Fibroblast of lung (primary cell): ENCODE results near the gene BRD1. TPM values are rescaled to one million over a fixed set of nuclear protein-coding genes. Genes with fewer than 3 reads are reported as not detected.

Source experiments
- DNase-seq, 2 donors: peaks; one replicate each; pipeline versions ENCODE4 v3.0.0 to v3.0.0-alpha.2; 2010; ENCODE audit warnings: low read depth in 2 of 2
- H2AFZ ChIP-seq: 2 replicates; pipeline ENCODE4 v1.5.1; 2012; ENCODE audit warnings: low read length, control low read depth, inconsistent platforms
- H3K27ac ChIP-seq: 2 replicates; pipeline ENCODE4 v1.5.1; 2011; ENCODE audit warnings: low read length, control low read depth; ENCODE audit not compliant: insufficient read depth
- H3K27me3 ChIP-seq: 2 replicates; pipeline ENCODE4 v1.5.1; 2011; ENCODE audit warnings: mild to moderate bottlenecking, low read length; ENCODE audit not compliant: control insufficient read depth, insufficient read depth
- H3K36me3 ChIP-seq: 2 replicates; pipeline ENCODE4 v1.5.1; 2011; ENCODE audit warnings: low read length; ENCODE audit not compliant: control insufficient read depth, insufficient read depth
- H3K4me1 ChIP-seq: 2 replicates; pipeline ENCODE4 v1.5.1; 2011; ENCODE audit warnings: low read length; ENCODE audit not compliant: control insufficient read depth, insufficient read depth; ENCODE audit errors: extremely low read depth
- H3K4me2 ChIP-seq: 2 replicates; pipeline ENCODE4 v1.5.1; 2011; ENCODE audit warnings: low read length, control low read depth; ENCODE audit not compliant: insufficient read depth; ENCODE audit errors: extremely low read depth
- H3K4me3 ChIP-seq, 4 experiments: fragments of 200-600 bp in 1 of 4; sonication (generic) in 1 of 4; replicated peaks in 1 of 4; 2 replicates each; pipeline ENCODE4 v1.5.1; 2011 to 2016; ENCODE audit warnings: low read length in 4 of 4, low read depth in 3 of 4, mild to moderate bottlenecking in 3 of 4, control low read depth in 2 of 4, inconsistent platforms in 1 of 4, mixed read lengths in 1 of 4; ENCODE audit not compliant: insufficient read depth in 1 of 4; ENCODE audit errors: control extremely low read depth in 1 of 4
- H3K79me2 ChIP-seq: 2 replicates; pipeline ENCODE4 v1.5.1; 2012; ENCODE audit warnings: mild to moderate bottlenecking, low read length, inconsistent platforms; ENCODE audit not compliant: control insufficient read depth, insufficient read depth
- H3K9ac ChIP-seq: 2 replicates; pipeline ENCODE4 v1.5.1; 2011; ENCODE audit warnings: mild to moderate bottlenecking, low read length, control low read depth; ENCODE audit not compliant: insufficient read depth
- H3K9me3 ChIP-seq: 2 replicates; pipeline ENCODE4 v1.5.1; 2012; ENCODE audit warnings: low read depth, low read length; ENCODE audit not compliant: control insufficient read depth, insufficient read depth
- H4K20me1 ChIP-seq: 2 replicates; pipeline ENCODE4 v1.5.1; 2011; ENCODE audit warnings: low read length; ENCODE audit not compliant: control insufficient read depth, insufficient read depth; ENCODE audit errors: extremely low read depth
- EZH2 ChIP-seq: IDR thresholded peaks from 2 replicates; pipeline ENCODE4 v1.5.1; 2012; ENCODE audit warnings: low read length, control low read depth, mild to moderate bottlenecking; ENCODE audit errors: missing control alignments
- polyA plus RNA-seq, 2 donors: library from polyadenylated mRNA; depleted of rRNA in 1 of 2; stranded (reverse) in 1 of 2; unstranded in 1 of 2; fragments of >200 nt; gene quantifications; 2 replicates each; pipeline ENCODE4 v1.2.1, GENCODE V29; 2011 to 2012; ENCODE audit warnings: missing spikeins in 1 of 2
- total RNA-seq: library from RNA; depleted of rRNA; stranded (reverse); fragments of >200 nt; gene quantifications from 2 replicates; pipeline ENCODE4 v1.2.1, GENCODE V29; 2014
- TF ChIP-seq, protein P1 (sequence below), 2 donors: IDR thresholded peaks in 1 of 2; conservative IDR thresholded peaks in 1 of 2; 1 replicate in 1 of 2; 2 replicates in 1 of 2; pipeline ENCODE4 v1.5.1; 2011 to 2012; ENCODE audit warnings: low read length in 2 of 2, control low read depth in 1 of 2, inconsistent platforms in 1 of 2, low read depth in 1 of 2, mild to moderate bottlenecking in 1 of 2

The BRD1 gene
- total and polyA plus RNA-seq, 2 donors (not counting 1 experiment from before 2014, with no cell fraction given): 4.3 to 26.6 TPM

DNA sequence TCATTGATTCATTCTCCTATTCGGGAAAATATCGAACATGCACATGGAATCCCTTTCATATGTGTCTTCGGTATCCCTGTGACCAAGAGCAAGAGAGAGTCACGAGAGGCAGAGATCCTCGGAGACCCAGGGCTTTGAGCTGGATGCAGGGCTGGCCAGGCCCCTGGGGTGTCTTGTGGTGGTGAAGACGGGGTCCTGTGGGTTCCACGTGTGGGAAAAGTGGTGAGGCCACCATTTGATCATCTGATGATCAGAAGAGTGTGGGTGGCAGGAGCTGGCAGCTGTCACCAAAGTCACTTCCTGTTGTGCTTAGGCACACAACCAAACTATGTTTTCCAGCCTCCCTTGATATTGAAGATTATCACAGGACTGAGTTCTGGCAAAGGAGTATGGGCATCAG is 94.0 kb downstream of the BRD1 start:
- no peaks in the 10 kb centered on the region for H3K79me2 ChIP-seq
- no peaks in the 10 kb centered on the region for H3K27me3 ChIP-seq
- no peak overlapping the region for H3K27ac ChIP-seq
- no peak overlapping the region for H3K4me2 ChIP-seq
- H3K4me1 ChIP-seq: no peaks in the 10 kb centered on the region
- H4K20me1 ChIP-seq: no peaks in the 10 kb centered on the region
- H3K36me3 ChIP-seq: no peaks in the 10 kb centered on the region
- no peaks in the 10 kb centered on the region for H3K9me3 ChIP-seq
- H2AFZ ChIP-seq: no peak overlapping the region
- no peak overlapping the region for H3K9ac ChIP-seq
- no peak overlapping the region for H3K4me3 ChIP-seq
- TF ChIP-seq, protein P1, sequence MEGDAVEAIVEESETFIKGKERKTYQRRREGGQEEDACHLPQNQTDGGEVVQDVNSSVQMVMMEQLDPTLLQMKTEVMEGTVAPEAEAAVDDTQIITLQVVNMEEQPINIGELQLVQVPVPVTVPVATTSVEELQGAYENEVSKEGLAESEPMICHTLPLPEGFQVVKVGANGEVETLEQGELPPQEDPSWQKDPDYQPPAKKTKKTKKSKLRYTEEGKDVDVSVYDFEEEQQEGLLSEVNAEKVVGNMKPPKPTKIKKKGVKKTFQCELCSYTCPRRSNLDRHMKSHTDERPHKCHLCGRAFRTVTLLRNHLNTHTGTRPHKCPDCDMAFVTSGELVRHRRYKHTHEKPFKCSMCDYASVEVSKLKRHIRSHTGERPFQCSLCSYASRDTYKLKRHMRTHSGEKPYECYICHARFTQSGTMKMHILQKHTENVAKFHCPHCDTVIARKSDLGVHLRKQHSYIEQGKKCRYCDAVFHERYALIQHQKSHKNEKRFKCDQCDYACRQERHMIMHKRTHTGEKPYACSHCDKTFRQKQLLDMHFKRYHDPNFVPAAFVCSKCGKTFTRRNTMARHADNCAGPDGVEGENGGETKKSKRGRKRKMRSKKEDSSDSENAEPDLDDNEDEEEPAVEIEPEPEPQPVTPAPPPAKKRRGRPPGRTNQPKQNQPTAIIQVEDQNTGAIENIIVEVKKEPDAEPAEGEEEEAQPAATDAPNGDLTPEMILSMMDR (conservative IDR thresholded peaks at IDR 0.05 in 1 of 2, IDR thresholded peaks at IDR 0.05 in 1 of 2; ENCODE audit: low read depth in 1 of 2, low read length in 2 of 2): no peak
- no peak for TF ChIP-seq EZH2
- no peak for DNase-seq

DNA sequence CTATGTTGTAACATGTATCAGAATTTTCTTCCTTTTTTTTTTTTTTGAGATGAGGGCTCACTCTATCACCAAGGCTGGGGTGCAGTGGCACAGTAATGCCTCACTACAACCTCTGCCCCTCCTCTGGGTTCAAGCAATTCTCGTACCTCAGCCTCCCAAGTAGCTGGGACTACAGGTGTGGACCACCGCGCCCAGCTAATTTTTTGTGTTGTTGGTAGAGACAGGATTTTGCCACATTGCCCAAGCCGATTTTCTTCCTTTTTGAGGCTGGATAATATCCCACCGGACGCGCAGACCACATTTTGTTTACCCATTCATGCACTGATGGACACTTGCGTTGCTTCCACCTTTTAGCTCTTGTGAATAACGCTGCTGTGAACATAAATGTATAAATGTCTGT is 97.0 kb downstream of the BRD1 start:
- H3K4me1 ChIP-seq: no peaks in the 10 kb centered on the region
- H3K79me2 ChIP-seq: no peaks in the 10 kb centered on the region
- no peak overlapping the region for H3K27ac ChIP-seq
- H3K9me3 ChIP-seq: no peaks in the 10 kb centered on the region
- H3K27me3 ChIP-seq: no peaks in the 10 kb centered on the region
- DNase-seq: no peak
- H3K9ac ChIP-seq: no peak overlapping the region
- TF ChIP-seq EZH2: no peak
- TF ChIP-seq, protein P1 (conservative IDR thresholded peaks at IDR 0.05 in 1 of 2, IDR thresholded peaks at IDR 0.05 in 1 of 2; ENCODE audit: low read depth in 1 of 2, low read length in 2 of 2): no peak
- no peak overlapping the region for H3K4me2 ChIP-seq
- H4K20me1 ChIP-seq: no peaks in the 10 kb centered on the region
- no peak overlapping the region for H2AFZ ChIP-seq
- no peaks in the 10 kb centered on the region for H3K36me3 ChIP-seq
- no peak overlapping the region for H3K4me3 ChIP-seq

DNA sequence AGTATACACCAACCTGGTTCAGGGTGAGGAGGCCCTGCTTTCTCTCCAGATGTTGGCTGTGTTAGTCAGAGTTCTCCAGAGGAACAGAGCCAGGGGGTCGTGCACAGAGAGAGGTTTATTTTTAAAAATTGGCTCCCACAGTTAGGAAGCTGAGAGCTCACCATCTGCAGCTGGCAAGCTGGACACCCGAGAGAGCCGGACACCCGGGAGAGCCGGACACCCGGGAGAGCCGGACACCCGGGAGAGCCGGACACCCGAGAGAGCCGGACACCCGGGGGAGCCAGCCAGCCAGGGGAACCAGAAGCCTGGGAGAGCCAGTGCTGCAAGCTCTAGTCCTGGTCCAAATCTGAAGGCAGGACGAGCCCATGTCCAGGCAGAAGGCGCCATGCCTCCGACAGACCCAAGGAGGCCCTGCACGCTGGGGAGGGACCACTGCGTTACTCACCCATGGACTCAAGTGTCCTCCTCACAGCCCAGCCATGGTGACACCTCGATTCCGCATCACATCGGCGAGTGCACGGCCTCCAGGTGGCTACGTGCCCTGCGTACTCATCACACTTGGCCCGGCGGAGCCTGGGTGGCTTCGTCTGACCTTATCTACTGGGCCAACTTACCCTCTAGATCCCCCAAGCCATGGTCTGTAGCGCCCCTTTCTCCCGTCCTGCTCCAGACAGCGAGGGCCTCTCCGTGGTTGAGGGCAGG is 99.0 kb downstream of the BRD1 start:
- no peaks in the 10 kb centered on the region for H3K36me3 ChIP-seq
- no peak overlapping the region for H2AFZ ChIP-seq
- peaks cover 3% of the 10 kb centered on the region for H3K27me3 ChIP-seq
- no peaks in the 10 kb centered on the region for H3K79me2 ChIP-seq
- TF ChIP-seq EZH2: no peak
- H3K4me3 ChIP-seq: no peak overlapping the region
- H3K9me3 ChIP-seq: no peaks in the 10 kb centered on the region
- no peak overlapping the region for H3K4me2 ChIP-seq
- no peaks in the 10 kb centered on the region for H4K20me1 ChIP-seq
- no peak for DNase-seq
- no peaks in the 10 kb centered on the region for H3K4me1 ChIP-seq
- H3K9ac ChIP-seq: no peak overlapping the region
- H3K27ac ChIP-seq: no peak overlapping the region
